OCI-M1 (cell line): Measurements from ENCODE around the gene CD27.
A peak's percentile ranks its signal among the peaks of the same experiment; 100 is the strongest.
"Not testable (repeated sequence)": the region's sequence is repeated elsewhere in the genome, so short reads cannot be mapped to it uniquely, and the experiment has no call there.

Source experiments
- DNase-seq: peaks from one replicate; lab custom pipeline; 2025; lab: John Stamatoyannopoulos, UW

The CD27 gene

DNA sequence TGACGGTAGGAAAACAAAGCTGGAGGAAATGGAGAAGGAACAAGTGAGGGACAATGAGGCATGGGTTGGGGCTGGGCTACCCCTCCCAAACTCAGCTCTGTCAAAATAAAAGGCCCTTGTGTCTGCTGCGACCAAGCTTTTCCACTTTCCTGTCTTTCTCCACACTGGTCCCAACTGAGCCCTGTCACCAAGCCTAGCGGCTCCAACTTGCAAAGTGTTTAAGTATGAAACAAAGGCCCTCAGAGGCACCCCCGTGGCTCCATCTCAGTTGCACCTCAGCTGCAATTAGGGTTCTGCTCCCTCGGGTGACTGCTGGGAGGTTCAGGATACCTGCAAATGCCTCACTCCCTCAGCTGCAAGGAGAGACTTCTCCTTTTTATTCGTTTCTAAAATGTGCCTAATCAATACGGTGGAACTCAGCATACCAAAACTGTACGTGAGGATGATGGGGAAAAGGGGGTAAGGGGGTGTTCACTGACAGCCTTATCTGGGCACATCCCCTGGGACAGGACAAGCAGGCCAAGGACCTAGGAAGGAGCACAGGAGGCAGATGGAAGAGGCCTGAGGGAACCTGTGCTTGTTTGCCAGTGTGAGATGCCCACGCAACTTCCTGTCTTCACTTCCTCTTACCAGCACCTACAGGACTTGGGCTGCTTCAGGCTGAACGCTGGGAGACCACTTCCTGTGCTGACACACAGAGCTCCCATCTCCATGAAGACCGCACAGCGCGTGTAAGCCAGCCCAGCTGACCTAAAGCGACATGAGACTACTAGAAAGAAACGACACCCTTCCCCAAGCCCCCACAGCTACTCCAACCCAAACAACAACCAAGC lies 16.9 kb downstream of the CD27 start:
- peak; percentile 32 for DNase-seq

GRCh38 chr12:6462234-6462995 lies 17.7 kb downstream of the CD27 start:
- no peak for DNase-seq

DNA sequence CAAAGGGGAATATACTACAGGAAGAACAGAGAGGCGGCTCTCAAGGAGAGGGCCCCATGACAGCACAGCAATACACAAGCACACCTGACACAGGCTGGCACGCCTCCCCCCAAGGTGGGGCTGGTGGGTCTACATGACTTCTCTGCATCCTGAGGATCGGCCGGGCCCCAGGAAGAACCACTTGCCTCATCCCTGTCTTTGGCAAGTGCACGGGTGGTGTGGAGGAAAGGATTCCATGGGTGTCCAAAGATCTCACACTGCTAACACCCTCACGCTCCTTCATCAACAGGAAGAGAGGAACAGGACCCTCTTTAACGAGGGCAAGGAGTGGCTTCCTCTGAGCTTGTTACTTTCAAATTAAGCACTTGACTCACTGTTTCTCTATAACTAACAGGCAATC lies 18.5 kb downstream of the CD27 start:
- DNase-seq, result no peak

GRCh38 chr12:6463858-6464257 lies 19.1 kb downstream of the CD27 start:
- DNase-seq, result no peak

DNA sequence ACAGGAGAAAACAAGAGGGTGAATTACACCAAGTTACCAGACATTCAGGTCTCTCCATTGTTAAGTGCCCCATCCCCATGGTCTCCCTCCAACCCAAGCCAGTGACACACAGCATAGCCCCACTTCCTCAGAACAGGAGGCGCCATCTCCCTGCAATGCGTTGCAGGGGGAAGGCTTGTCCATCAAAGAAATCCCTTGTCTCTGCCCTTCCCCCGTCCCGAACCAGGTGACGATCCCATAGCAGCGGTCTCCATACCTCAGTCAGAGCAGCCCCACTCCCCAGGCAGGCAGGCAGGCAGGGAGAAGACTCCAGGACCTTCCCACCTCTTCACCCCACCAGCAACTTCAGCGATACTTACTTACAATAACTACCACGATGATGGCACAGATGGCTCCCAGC lies 19.8 kb downstream of the CD27 start:
- DNase-seq, result no peak

GRCh38 chr12:6465467-6466183 lies 20.9 kb downstream of the CD27 start:
- DNase-seq, result peak; percentile 81

DNA sequence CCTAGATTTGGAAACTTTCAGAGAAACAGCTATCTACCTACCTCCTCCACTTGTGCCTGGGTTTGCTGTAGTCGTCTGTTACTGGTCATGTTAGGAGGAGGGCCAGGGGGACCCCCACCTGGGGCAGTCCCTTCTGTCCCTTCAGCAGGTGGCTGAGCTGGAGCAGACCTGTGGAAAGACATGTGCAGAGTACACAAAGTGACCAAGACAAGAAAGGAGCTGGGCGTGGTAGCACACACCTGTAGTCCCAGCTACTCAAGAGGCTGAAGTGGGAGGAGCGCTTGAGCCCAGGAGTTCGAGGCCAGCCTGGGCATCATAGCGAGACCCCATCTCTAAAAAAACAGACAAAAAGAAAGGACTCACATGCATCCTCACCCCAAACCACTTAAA lies 21.4 kb downstream of the CD27 start:
- no peak for DNase-seq

GRCh38 chr12:6466751-6467150 lies 22.0 kb downstream of the CD27 start:
- not testable (repeated sequence) for DNase-seq

GRCh38 chr12:6467571-6468282 lies 23.0 kb downstream of the CD27 start:
- DNase-seq, result not testable (repeated sequence)

DNA sequence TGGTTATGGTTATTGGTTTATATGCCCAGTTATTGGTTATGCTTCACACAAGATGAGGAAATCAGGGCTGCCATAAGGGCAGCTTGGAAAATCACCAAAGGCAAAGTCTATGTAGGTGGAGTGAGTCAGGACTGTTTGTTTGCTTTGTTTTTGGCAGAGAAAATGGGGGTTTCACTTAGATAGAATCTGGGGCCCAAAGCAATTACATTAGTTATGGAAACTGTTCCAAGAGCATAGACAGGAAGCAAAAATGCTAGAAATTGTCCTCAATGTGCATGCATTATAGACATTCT lies 23.5 kb downstream of the CD27 start:
- DNase-seq, result no peak

GRCh38 chr12:6469092-6469491 lies 24.3 kb downstream of the CD27 start:
- peak; percentile 26 for DNase-seq

DNA sequence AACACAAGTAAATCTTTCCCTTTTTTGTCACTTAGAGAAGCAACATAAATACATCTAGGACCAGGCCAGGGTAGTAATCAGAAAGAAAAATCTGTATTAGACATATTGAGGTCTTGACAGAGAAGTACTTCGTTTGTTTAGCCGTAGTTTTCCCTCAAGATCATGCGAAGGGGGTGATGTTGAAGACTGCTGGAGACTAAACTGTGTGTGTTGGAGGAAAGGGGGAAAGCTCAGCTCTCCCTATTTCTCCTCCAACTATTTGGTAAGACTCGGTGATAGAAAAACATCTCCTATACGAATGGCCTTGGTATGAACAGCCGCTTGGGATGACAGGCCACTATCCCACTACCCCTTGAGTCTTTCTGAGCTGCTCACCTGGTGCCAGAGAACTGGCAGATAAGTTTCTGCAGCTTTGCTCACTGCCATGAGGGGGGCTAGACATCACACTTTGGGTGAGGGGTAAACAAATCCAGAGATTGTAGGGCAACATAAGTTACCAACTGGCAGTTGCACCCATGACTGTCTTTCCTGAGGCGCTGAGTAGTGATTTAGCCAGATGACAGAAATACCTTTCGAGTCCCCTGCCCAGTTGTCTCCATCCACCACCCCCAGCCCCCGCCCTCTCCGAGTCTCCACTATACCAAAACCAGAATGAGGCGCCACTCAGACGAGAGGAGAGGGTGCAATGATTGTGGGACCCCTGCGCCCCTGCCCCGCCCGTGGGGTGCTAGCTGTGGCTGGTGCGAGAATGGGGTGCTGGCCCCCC lies 25.0 kb downstream of the CD27 start:
- DNase-seq, result peak; percentile 39

DNA sequence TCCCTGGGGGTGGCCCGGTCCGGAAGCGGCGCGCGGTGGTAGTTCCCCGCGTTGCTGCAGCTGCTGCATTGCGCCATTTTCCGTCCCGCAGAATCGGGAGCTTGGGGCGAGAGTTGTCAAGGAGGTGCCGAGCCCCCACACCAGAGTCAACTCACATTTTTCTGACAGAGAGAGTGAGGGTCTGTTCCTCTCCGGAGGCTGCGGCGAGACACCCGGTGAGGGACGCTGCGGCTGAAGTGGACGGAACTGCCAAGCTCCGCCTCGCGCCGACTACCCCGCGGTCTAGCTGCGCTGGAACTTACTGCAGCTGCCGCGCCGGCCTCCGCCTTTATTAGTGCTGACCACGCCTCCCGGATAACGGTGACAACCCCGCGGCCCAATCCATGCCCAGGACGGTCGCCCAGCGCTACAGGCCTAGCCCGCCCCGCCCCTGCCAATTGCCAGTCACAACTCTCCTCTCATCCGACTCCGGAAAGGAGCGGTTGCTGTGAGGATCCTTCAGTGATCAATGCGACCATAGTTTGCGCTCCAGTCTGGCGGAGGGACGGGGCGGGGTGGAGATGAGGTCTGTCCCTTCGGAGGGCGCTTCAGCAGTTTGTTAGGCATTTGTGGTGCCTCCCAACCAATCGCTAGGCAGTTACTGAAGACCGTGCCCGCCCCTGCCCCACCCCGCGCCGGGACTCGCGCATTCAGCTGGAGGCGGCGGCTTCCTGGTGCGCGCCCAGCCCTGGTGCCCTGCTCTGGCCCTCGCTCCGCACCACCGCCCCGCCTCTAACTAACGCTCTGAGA lies 25.8 kb downstream of the CD27 start, which contains the start of gene VAMP1:
VAMP1 (minus strand) TSS at position 303 of the 789 bp plus-strand sequence; CDS start at position 157, 146 bp downstream.
- peak; percentile 98 for DNase-seq

DNA sequence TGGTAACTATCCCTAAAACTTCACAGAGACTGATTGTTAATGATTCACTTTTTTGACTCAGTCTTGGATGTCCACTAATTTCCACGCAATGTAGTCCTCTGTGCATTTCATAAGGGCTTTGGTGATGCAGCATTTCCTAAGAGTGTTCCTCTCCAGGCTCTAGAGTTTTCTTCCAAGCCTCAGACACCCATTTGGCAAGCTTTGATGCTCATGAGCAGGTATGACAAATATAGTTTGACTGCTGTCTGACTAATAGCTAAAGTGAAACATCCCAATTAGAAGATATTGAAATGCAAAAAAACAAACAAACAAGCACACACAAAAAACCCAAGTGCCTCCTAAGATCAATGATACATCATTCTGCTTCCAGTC lies 27.2 kb downstream of the CD27 start:
- DNase-seq, result no peak

DNA sequence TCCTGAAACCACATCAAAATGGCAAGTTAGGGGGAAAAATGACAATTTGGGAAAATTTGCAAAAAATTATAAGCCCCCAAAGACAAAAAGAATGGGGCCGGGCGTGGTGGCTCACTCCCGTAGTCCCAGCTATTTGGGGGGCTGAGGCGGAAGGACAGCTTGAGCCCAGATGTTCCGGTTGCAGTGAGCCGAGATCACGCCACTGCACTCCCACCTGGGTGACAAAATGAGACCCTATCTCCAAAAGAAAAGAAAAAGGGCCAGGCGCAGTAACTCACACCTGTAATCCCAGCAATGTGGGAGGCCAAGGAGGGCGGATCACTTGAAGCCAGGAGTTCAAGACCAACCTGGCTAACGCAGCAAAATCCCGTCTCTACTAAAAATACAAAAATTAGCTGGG lies 27.7 kb downstream of the CD27 start:
- no peak for DNase-seq

DNA sequence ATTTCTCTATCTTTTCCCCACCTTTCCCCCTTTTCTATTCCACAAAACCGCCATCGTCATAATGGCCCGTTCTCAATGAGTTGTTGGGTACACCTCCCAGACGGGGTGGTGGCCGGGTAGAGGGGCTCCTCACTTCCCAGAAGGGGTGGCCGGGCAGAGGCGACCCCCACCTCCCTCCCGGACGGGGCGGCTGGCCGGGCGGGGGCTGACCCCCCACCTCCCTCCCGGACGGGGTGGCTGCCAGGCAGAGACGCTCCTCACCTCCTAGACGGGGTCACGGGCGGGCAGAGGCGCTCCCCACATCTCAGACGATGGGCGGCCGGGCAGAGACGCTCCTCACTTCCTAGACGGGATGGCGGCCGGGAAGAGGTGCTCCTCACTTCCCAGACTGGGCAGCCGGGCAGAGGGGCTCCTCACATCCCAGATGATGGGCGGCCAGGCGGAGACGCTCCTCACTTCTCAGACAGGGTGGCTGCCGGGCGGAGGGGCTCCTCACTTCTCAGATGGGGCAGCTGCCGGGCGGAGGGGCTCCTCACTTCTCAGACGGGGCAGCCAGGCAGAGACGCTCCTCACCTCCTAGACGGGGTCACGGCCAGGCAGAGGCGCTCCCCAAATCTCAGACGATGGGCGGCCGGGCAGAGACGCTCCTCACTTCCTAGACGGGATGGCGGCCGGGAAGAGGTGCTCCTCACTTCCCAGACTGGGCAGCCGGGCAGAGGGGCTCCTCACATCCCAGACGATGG lies 30.6 kb downstream of the CD27 start:
- not testable (repeated sequence) for DNase-seq

GRCh38 chr12:6476489-6476888 lies 31.7 kb downstream of the CD27 start:
- no peak for DNase-seq

DNA sequence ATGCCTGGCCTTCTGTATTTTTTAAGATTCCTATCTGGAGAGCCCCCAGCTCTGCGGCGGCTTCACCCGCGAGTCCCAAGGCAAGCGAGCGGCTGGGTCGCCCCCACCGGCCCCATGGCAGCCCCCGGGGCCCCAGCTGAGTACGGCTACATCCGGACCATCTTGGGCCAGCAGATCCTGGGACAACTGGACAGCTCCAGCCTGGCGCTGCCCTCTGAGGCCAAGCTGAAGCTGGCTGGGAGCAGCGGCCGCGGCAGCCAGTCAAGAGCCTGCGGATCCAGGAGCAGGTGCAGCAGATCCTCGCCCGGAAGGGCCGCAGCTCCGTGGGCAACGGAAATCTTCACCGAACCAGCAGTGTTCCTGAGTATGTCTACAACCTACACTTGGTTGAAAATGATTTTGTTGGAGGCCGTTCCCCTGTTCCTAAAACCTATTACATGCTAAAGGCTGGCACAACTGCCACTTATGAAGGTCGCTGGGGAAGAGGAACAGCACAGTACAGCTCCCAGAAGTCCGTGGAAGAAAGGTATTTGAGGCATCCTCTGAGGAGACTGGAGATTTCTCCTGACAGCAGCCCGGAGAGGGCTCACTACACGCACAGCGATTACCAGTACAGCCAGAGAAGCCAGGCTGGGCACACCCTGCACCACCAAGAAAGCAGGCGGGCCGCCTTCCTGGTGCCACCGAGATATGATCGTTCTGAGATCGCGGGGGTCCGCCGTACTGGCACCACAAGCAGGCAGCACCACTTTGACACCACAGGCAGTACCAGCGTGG lies 33.0 kb downstream of the CD27 start:
- not testable (repeated sequence) for DNase-seq

GRCh38 chr12:6478416-6478815 lies 33.7 kb downstream of the CD27 start:
- DNase-seq, result no peak
